Progenitor cell of endocrine pancreas (in vitro differentiated cells): ENCODE results near the gene ETHE1. TPM values are rescaled to one million over a fixed set of nuclear protein-coding genes. Genes with fewer than 3 reads are reported as not detected.

Experiments
- DNase-seq: peaks from one replicate; pipeline ENCODE4 v3.0.0; 2021; ENCODE audit warnings: low spot score; ENCODE audit not compliant: unreplicated experiment
- H3K27ac Mint-ChIP-seq: 2 replicates; pipeline ENCODE4 v1.8.0; 2021; ENCODE audit warnings: mild to moderate bottlenecking, moderate library complexity, mixed read lengths
- H3K27me3 Mint-ChIP-seq: 2 replicates; pipeline ENCODE4 v1.8.0; 2021; ENCODE audit warnings: mixed read lengths
- H3K36me3 Mint-ChIP-seq: 2 replicates; pipeline ENCODE4 v1.8.0; 2022; ENCODE audit warnings: mixed read lengths; ENCODE audit not compliant: insufficient read depth
- H3K4me1 Mint-ChIP-seq: 2 replicates; pipeline ENCODE4 v1.8.0; 2021; ENCODE audit warnings: low read depth, mixed read lengths
- H3K4me3 Mint-ChIP-seq: 2 replicates; pipeline ENCODE4 v1.8.0; 2021; ENCODE audit warnings: low read depth, mild to moderate bottlenecking, moderate library complexity, mixed read lengths
- H3K9me3 Mint-ChIP-seq: 2 replicates; pipeline ENCODE4 v1.8.0; 2021; ENCODE audit warnings: low read depth, mixed read lengths
- CTCF ChIP-seq: fragments of 200-600 bp; sonication (generic); IDR thresholded peaks from one replicate; pipeline ENCODE4 v1.5.0; 2021; ENCODE audit warnings: antibody characterized with exemption, mild to moderate bottlenecking; ENCODE audit not compliant: unreplicated experiment
- total RNA-seq: library from RNA; stranded (reverse); gene quantifications from 2 replicates; pipeline ENCODE4 v1.2.1, GENCODE V29; 2021

The ETHE1 gene
- total RNA-seq, 1 donor from 2014 or later, result 28.0 TPM

DNA sequence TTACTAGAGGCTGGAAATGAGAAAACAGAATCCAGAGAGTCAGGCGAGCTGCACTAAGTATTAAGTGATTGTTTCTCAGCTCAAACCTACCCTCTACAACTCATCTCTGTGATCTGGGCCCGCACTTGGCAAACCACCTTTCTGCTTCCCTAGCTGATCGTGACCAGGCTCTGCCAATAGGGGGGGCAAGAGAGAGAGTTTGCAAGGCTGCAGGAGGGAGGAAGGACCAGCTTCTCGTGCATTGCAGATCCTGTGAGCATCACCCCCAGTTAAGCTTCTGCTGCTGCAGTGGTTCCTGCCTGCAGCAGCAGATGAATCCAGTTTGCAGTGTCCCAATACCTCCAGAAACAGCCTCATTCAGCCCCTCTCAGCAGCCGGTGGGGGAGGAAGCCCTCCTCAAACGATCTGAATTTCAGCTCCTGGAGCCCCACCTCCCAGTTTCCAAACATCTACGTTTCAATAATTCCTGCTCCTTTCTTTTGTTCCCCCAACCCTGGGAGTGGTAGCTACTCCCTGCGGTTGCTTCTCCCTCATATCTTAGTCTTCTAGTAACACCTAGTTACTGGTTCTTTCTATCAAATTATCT lies 28.3 kb upstream of the ETHE1 start:
- no peak overlapping the region for H3K4me3 Mint-ChIP-seq
- TF ChIP-seq CTCF, result peak; percentile 71
- DNase-seq, result peak; percentile 65
- no peaks in the 10 kb centered on the region for H3K4me1 Mint-ChIP-seq
- H3K27me3 Mint-ChIP-seq, result no peaks in the 10 kb centered on the region
- H3K9me3 Mint-ChIP-seq, result no peaks in the 10 kb centered on the region
- H3K27ac Mint-ChIP-seq, result no peak overlapping the region
- peaks cover 17% of the 10 kb centered on the region for H3K36me3 Mint-ChIP-seq

GRCh38 chr19:43554317-43554895 lies 27.4 kb upstream of the ETHE1 start:
- H3K9me3 Mint-ChIP-seq, result no peaks in the 10 kb centered on the region
- H3K27me3 Mint-ChIP-seq, result no peaks in the 10 kb centered on the region
- no peak for TF ChIP-seq CTCF
- peaks cover 22% of the 10 kb centered on the region for H3K36me3 Mint-ChIP-seq
- no peak overlapping the region for H3K27ac Mint-ChIP-seq
- no peak overlapping the region for H3K4me3 Mint-ChIP-seq
- no peak for DNase-seq
- no peaks in the 10 kb centered on the region for H3K4me1 Mint-ChIP-seq

- H3K27ac Mint-ChIP-seq, result no peak overlapping the region
- H3K36me3 Mint-ChIP-seq, result peaks cover 24% of the 10 kb centered on the region
These were observed 26.7 kb upstream of the ETHE1 start for GRCh38 chr19:43553656-43554055.

GRCh38 chr19:43552616-43553015 lies 25.6 kb upstream of the ETHE1 start:
- no peak overlapping the region for H3K27ac Mint-ChIP-seq
- no peak for TF ChIP-seq CTCF
- H3K9me3 Mint-ChIP-seq, result no peaks in the 10 kb centered on the region
- H3K36me3 Mint-ChIP-seq, result peaks cover 26% of the 10 kb centered on the region
- H3K27me3 Mint-ChIP-seq, result no peaks in the 10 kb centered on the region
- H3K4me3 Mint-ChIP-seq, result no peak overlapping the region
- DNase-seq, result no peak
- no peaks in the 10 kb centered on the region for H3K4me1 Mint-ChIP-seq

More at GRCh38 chr19:43553656-43554055, 26.7 kb upstream of the ETHE1 start:
- Mint-ChIP-seq H3K27me3 (no peaks in the 10 kb centered on the region), H3K4me3 (no peak overlapping the region), H3K4me1 (no peaks in the 10 kb centered on the region), H3K9me3 (no peaks in the 10 kb centered on the region)
- no peak for TF ChIP-seq CTCF
- DNase-seq, result no peak

DNA sequence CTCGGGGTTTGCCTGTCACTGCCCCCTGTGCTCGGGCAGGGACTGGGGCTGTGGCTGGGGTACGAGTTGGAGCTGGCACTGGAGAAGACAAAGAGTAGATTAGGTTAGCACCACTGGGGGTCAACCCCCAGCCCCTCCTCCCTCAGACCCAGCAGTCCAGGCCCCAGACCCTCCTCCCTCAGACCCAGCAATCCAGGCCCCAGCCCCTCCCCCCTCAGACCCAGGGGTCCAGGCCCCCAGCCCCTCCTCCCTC lies 25.1 kb upstream of the ETHE1 start:
- Mint-ChIP-seq H3K36me3 (peaks cover 28% of the 10 kb centered on the region), H3K9me3 (no peaks in the 10 kb centered on the region), H3K4me1 (no peaks in the 10 kb centered on the region), H3K27ac (no peak overlapping the region), H3K4me3 (no peak overlapping the region), H3K27me3 (no peaks in the 10 kb centered on the region)
- DNase-seq, result no peak
- no peak for TF ChIP-seq CTCF
